Pulmonary artery endothelial cell (primary cell): Measurements from ENCODE around the gene ZBTB48. TPM values are rescaled to one million over a fixed set of nuclear protein-coding genes. Genes with fewer than 3 reads are reported as not detected.

Source experiments
- DNase-seq: peaks from one replicate; pipeline ENCODE4 v3.0.0-alpha.2; 2011; ENCODE audit warnings: low read depth, low spot score
- total RNA-seq: library from RNA; depleted of rRNA; stranded (reverse); fragments of >200 nt; gene quantifications from 2 replicates; pipeline ENCODE4 v1.2.3, GENCODE V29; 2014

The ZBTB48 gene
- total RNA-seq, 1 donor from 2014 or later: 14.0 TPM

- DNase-seq: no peak
These were observed 33.0 kb downstream of the ZBTB48 start for GRCh38 chr1:6612641-6613360.

GRCh38 chr1:6613361-6614018, 33.7 kb downstream of the ZBTB48 start, which contains the start of gene PHF13:
TSS of gene PHF13 (plus strand) at chr1:6613731. CDS start at chr1:6614067, 336 bp downstream.
- peak; percentile 98 for DNase-seq

GRCh38 chr1:6614019-6614928, 34.5 kb downstream of the ZBTB48 start:
- DNase-seq: no peak

- DNase-seq: no peak
These were observed 35.4 kb downstream of the ZBTB48 start for GRCh38 chr1:6614929-6615785.

- no peak for DNase-seq
These were observed 39.3 kb downstream of the ZBTB48 start for GRCh38 chr1:6619045-6619444.

- DNase-seq: no peak
These were observed 41.9 kb downstream of the ZBTB48 start for GRCh38 chr1:6621429-6622391.

GRCh38 chr1:6622396-6623152, 42.8 kb downstream of the ZBTB48 start:
- DNase-seq: no peak

GRCh38 chr1:6623269-6623965, 43.6 kb downstream of the ZBTB48 start:
- no peak for DNase-seq

GRCh38 chr1:6624710-6625583, 45.2 kb downstream of the ZBTB48 start, which contains the start of gene THAP3:
TSS of gene THAP3 (plus strand) at chr1:6624868. CDS start at chr1:6625219, 351 bp downstream.
- DNase-seq: no peak

- no peak for DNase-seq
These were observed 45.9 kb downstream of the ZBTB48 start for GRCh38 chr1:6625584-6626149.

GRCh38 chr1:6627031-6627430, 47.2 kb downstream of the ZBTB48 start:
- DNase-seq: no peak

GRCh38 chr1:6627841-6628545, 48.2 kb downstream of the ZBTB48 start:
- no peak for DNase-seq

GRCh38 chr1:6628971-6629479, 49.2 kb downstream of the ZBTB48 start:
- DNase-seq: no peak

GRCh38 chr1:6630027-6630426, 50.2 kb downstream of the ZBTB48 start:
- no peak for DNase-seq

GRCh38 chr1:6631058-6631457, 51.3 kb downstream of the ZBTB48 start:
- DNase-seq: no peak
